Measurements from ENCODE around the gene BPIFA1. TPM values are rescaled to one million over a fixed set of nuclear protein-coding genes. Genes with fewer than 3 reads are reported as not detected.

Gene BPIFA1
- not detected in 2 replicates for total RNA-seq
- not detected for polyA plus RNA-seq (2012)

DNA sequence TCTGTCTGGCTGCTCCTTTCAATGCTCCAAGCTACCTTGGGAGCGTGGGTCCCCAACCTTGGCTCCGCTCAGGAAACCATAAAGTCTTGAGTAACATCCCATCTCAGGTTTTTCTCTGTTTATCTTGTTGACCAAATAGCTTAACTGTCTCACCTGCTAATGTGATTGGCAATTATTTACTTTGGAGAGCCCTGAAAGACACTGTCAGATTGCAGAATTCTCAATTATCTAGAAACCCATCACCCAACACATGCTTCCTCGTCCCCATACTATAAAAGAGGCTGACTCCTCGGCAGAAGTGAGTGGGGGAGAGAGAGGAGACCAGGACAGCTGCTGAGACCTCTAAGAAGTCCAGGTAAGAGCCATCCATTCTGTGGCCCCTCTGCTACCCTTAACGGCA, at the start of gene BPIFA1:
Gene BPIFA1, plus strand, starts transcription at position 301 of the 400 bp plus-strand sequence. CDS start 1,716 bp downstream, outside the sequence.
- DNase-seq (ENCODE audit: low read depth): no peak

DNA sequence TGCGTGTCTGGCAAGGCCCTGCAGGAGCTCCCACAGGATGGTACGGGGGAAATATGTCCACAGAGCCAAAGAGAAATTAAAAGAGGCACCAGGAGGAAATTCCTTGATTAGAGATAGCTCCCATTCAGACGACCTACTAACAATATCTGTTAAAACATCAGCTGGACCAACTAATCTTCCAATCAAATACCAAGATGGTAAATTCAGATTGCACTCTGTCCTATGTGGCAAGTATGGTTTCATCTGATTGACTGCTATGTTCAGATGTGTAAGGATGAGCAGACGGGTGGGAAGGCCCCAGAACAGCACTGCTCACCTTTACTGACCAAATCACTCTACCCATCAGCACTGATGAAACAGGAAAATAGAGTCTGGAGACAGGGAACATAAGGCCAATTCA, 48.3 kb upstream of the BPIFA1 start:
- DNase-seq (ENCODE audit: low read depth): no peak

DNA sequence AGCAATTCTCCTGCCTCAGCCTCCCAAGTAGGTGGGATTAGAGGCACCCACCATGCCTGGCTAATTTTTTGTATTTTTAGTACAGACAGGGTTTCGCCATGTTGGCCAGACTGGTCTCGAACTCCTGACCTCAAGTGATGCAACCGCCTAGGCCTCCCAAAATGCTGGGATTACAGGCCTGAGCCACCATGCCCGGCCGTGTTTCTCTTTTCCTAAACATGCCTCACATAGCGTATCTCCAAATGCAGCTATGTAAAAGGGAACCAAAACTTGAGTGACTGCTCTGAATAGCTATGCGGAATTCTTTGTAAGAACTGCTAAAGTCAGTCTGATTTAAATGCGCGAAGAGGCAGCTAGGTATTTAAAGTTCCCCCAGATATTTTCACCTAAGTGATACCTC, 47.4 kb upstream of the BPIFA1 start:
- DNase-seq (ENCODE audit: low read depth): no peak

DNA sequence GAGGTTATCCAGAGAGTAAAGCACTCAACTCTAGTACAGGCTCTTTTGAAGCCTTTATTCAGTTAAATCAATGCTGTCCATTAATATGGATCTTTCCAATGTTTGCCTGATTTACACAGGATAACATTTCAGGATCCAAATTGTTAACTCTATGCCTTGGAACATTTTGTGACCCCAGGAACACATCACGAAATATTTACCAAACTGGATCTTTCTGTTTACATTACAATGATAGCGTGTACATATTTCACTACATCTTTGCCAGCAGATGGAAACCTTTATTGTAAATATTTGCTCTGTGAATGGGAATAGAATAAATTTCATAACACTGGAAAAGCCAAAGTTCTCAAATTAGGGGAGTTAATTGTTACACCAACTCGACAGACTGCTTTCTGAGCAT, 44.3 kb upstream of the BPIFA1 start:
- DNase-seq (ENCODE audit: low read depth): no peak

DNA sequence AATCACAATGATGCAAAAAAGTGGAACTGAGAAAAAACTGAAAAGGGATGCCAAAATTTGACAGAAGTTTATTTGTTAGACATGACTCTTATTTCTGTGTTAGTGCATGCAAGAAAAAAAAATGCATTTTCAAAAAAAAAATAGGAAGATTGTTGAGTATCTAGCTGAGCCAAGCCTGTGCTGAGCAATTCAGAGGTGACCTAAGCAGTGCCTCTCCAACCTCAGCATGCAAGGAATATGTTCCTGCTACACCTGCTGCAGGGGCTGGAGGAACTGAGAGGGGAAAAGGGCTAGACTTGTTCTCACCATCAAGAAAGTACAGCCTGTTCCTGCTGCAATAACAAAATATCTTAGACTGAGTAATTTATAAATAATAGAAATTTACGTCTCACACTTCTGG, 43.8 kb upstream of the BPIFA1 start:
- DNase-seq (ENCODE audit: low read depth): no peak

DNA sequence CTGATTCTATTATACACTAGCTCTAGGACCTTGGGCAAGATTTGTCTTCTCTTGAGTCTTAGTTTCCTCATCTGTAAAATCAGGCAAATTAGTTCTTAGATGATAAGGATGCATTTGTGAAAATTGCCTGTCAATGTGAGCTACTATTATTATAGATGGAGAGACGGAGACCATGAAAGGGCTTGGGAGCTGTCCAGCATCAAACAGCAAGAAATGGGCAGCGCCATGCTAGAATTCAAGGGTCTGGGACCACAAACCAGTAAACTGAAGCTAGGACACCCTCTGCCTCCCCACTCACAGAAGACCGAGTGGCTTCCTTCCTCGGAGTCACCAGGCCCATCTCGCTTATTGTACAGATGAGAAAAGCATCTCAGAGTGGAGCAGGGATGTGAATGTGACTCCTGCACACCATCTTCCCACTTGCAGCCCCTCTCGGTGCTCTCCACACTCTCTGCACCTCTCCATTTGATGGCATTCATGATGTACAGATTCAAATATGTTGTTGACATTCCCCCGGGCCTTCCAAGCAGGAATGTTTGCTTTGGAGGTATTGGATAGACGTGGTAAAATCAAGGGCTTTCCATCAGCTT, 42.8 kb upstream of the BPIFA1 start:
- DNase-seq (ENCODE audit: low read depth): peak; percentile 2

DNA sequence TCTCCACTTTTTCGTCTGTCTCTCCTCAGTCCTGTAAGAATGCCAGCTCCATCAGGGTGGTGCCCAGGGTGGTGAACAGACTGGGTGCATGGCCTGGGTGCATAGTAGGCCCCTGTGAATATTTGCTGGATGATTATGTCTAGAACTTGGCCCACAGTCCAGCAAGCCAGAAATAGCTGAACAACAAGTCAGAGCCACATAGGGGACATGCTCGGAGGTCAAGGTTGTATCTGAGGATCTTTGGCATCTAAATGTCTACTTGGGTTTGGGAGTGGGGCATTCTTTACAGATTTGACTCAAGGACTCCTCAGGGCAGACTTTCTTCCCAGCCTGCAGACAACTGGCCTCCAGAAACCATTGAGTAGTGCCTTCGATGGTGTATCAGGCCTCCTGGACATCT, 36.8 kb upstream of the BPIFA1 start:
- no peak for DNase-seq (ENCODE audit: low read depth)

DNA sequence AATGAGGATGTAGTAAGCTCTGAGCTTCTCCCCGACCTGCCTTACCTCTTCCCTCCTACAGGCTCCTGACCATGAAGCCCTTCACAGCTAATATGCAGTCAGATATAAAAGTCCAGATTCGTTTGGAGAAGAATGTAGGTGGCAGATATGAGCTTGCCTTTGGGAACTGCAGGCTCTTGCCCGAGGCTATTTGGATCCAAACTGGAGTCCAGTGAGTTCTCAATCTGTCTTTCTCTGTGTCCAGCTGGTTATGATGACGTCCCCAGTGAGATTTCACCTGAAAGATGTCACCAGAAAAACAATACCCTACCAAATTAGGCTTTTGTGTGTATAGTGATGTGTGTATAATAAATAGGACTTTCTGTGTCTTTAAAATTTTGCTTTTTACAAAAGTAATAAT, 33.3 kb upstream of the BPIFA1 start:
- no peak for DNase-seq (ENCODE audit: low read depth)

DNA sequence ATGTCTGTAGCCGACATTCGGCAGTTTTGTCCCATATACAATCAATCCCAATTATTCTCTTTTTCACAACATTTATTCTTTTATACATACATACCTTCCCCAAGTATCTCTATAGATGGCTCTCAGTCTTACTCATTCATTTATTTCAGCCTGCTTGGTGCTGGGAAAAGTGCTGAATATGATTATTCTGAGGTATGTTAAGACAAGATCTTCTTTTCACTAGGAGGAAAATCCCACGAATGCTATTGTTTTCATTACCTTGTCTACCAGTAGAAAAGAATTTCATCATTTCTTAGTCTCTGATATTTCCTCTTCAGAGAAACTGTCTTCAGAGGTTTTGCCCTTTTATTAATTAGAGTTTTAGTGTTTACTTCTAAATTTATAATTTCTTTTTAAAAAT, 32.4 kb upstream of the BPIFA1 start:
- DNase-seq (ENCODE audit: low read depth): no peak

DNA sequence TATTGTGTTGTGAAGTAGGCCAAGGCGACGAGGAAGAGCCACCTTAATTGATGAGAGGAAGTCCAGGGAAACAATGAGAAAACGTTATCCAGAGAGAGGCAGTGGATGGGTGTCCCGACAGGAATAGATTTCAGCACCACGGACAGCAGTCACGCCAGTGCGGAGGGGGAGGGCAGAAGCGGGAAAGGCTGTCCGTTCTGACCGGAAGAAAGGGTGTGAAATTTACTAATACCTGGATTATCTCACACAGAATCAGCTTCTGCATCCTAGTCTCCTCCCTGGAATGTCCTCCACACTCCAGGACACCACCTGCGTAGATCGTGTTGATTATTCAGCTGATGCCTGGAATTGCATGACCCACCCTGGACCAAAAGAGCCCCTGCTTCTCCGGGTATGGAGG, 26.0 kb upstream of the BPIFA1 start:
- DNase-seq (ENCODE audit: low read depth): peak; percentile 80

DNA sequence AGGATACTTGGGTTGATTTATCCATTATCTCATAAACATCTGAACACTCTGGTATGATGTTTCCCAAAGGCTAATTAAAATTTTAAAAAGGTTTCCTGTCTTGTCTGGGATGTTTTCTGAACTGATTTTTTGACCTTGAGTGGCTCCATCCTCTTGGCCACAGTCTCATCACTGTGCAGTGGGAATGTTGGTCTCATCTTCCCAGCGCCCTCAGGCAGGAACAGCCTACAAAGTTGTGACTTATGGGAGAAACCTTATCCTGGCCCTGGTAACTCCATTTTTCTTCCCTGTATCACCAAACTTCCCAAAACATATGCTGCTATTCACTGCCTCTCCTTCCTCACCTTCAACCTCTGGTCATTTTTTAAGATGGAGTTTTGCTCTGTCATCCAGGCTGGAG, 25.4 kb upstream of the BPIFA1 start:
- DNase-seq (ENCODE audit: low read depth): no peak

DNA sequence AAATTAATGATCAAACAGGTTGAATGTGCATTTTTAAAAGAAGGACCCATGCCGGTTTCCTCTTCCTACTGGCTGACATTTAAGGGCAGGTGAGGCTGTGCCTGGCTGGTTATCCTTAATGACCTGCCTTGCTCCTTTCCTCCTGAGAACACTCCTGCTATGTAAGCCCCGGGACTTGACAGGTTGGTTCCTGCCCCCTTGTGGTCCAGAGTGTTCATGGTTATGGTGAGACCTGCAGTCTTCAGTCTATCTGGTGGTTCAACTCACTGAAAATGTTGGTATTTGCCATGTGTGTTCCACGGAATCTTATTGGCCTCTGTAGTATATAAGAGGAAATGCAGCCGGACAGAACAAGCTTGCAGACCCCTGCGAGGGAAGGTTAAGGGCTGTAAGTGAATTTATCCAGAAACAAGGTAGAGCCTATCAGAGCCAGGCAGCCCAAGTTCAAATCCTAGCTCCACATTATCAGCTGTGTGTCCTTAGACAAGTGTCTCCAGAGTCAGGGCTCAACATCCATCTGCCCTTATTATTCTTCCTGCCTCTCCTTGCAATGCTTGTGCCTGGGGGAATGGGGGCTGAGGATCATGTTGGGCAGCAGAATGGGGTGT, 23.9 kb upstream of the BPIFA1 start:
- peak; percentile 11 for DNase-seq (ENCODE audit: low read depth)

DNA sequence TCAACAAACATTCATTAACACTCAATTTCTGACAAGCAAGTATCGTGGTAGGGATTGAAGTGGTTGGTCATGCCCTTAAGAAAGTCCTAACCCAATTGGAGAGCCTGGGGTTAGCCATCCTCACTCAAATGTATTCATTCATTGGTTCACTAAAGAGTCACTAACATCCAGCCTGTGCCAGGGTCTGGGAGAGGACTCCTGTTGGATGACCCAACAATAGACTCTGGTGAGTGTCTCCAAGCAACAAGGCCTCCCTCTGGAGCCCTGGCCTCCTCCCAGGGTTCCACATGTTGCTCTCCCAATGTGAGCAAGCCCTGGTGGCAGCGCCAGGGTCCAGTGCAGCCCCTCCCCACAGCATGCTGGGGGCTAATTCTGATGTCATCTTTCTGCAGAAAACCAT, 18.7 kb upstream of the BPIFA1 start, which contains the start of gene BPIFA3:
Gene BPIFA3, plus strand, starts transcription at position 301 of the 400 bp plus-strand sequence. CDS start 185 bp downstream, outside the sequence.
- DNase-seq (ENCODE audit: low read depth): no peak

DNA sequence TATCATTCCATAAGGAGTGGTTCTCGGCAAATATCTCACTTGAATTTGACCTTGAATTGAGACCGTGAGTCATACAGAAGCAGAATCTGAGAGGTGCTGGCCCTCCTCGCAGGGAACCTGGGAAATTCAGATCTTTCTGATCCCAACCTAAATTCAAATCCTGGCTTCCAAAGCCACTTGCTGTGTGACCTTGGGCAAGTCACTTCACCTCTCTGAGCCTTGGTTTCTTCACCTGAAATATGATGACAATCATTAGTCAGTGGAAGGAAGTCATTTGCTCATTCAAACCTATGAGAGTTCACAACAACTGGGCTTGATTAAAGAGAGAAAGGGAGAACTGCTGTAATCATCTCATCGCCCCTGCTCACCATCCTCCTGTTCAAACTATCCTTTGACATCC, 11.4 kb upstream of the BPIFA1 start:
- DNase-seq (ENCODE audit: low read depth): no peak

DNA sequence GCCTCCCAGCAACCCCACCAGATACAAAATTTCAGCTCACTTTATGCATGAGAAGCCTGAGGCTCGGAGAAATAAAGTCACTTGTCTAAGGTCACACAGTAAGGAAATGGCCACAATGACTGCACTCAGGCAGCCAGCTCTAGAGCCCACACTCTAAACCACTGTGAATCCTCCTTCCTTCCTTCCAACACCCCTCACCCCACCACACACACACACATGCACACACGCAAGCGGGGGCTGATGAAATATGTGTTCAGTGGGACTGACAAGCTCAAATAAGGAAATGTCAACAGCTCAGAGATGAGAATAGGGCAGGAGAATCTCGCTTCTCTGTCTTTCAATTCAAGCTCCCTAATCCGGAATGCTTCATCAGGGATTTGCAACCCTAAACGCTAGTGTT, 6.0 kb upstream of the BPIFA1 start:
- DNase-seq (ENCODE audit: low read depth): no peak

DNA sequence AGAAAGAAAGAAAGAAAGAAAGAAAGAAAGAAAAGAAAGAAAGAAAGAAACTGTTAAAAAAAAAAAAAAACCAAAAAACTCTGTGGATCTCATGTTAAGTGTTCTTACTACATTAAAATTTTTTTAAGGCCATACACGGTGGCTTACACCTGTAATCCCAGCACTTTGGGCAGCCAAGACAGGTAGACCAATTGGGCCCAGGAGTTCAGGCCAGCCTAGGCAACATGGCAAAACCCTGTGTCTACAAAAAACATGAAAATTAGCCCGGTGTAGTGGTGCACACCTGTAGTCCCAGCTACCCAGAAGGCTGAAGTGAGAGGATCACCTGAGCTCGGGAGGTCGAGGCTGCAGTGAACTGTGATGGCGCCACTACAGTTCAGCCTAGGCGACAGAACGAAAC, 4.6 kb upstream of the BPIFA1 start:
- no peak for DNase-seq (ENCODE audit: low read depth)

DNA sequence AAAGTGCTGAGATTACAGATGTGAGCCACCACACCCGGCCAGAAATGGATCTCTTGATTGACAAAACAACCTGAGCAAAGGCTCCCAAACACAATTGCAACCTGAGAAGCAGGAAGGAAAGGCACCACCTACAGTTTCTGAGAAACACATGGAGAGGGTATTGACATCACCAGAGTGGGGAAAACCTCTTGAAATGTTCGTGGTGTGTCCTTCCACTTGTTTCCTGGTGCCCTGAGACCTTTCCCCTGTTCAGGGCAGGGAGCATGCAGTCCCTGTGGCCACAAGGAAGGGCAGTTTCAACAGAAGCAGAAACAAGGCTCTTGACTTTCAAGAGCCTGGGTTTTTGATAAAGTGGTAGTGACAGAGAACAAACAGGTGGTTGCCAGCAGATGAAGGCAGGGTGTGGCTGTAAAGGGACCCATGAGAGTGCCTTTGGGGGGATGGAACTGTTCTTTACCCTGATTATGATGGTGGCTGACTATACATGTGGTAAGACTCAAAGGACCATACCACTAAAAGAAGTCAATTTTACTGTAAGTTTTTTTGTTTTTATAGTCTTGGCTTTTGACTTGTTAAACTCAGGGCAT, 3.2 kb upstream of the BPIFA1 start:
- no peak for DNase-seq (ENCODE audit: low read depth)

DNA sequence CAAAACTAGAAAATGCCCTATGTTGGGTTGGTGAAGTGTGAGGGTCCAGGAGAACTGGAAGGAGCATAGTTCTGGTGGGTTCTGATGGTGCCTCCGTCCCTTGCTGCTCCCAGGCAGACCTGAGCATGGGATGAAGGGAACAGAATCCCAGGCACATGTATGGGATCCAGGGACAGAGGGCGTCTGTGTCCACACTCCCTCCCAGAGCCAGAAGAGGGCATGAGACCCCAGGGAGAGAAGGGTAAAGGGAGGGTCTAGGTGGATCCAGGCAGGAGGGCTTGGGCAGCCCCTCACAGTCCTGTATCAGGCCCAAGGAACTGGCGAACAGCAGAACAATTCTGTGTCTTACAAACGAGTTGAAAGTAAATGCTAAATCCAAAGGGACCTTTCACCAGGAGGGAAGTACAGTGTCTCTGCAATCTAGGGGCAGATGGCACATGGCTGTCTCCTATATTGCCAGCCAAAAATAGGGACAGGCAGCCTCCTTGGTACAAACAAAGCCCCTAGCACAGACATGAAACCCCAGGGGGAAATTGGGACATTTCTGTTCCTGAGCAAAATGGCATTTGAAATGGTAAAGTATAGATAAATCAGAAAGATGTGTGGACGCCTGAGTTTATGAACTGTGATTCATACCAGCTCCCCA, 2.5 kb upstream of the BPIFA1 start:
- no peak for DNase-seq (ENCODE audit: low read depth)

DNA sequence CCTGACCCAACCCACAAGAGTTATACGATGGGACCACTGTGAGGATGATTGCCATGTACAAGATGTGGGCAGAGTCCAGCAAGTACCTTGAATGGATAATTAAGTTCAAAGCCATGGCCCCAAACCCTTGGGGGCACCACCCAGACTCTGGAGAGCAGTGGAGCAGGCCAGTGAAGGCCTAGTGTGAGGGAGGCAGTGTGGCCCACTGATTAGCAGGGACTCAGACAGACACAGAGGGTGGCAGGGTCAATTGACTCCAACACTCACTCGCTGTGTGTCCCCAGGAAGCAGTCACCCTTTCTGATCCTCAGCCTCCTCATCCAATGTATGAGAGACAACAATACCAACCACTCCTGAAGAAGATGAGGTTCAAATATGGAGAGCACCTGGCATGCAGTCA, 1.7 kb upstream of the BPIFA1 start:
- DNase-seq (ENCODE audit: low read depth): no peak

DNA sequence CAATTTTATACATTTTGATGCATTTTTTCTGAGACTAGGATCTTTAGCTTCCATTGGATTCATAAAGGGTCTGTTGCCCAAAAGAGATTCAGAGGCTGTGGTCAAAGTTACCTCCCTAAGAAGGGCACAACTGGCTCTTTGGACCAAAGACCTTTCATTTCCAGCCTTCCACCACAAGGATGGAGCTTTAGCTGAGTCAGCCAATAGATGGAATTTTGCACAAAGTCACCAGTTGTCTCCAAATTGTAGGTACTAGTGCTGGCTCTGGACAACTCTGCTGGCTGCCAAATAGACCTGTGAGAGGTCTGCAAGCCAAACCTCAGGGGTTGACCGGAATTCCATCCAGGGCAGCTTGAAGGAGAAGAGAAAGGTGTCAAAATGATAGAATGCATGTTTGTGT, 555 bp downstream of the BPIFA1 start:
- no peak for DNase-seq (ENCODE audit: low read depth)

DNA sequence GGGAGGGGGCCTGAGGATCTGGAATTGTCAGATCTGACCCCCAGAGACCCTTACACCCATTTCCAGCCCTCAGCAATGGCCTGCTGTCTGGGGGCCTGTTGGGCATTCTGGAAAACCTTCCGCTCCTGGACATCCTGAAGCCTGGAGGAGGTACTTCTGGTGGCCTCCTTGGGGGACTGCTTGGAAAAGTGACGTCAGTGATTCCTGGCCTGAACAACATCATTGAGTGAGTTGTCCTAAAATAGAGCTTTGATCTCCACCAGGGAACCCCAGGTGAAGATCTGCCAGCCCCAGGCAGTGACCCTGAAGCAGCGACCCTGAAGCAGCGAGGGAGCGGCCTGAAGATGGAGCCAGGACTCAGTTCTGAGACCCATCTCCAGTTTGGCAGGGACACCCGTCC, 2.2 kb downstream of the BPIFA1 start:
- DNase-seq (ENCODE audit: low read depth): no peak

DNA sequence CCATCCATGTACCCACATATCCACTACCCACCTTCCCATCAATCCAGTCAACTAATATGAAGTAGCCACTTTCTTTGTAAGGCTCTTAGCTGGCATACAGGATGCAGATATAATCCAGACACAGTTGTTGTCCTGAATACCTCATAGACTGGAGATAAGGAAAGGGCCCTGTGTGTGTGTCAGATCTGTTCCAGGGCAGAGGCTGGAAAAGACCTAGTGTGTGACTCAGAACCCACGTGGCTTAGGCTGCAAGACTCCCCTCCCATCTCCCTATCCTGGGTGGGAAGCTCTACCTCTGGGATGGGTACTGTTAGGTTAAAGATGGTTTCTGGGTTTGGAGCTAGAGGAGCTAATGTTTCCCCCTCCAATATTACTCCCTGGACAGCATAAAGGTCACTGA, 3.6 kb downstream of the BPIFA1 start:
- DNase-seq (ENCODE audit: low read depth): no peak
